Measurements from ENCODE around the gene GATM. TPM values are rescaled to one million over a fixed set of nuclear protein-coding genes. Genes with fewer than 3 reads are reported as not detected.

GATM gene, protein sequence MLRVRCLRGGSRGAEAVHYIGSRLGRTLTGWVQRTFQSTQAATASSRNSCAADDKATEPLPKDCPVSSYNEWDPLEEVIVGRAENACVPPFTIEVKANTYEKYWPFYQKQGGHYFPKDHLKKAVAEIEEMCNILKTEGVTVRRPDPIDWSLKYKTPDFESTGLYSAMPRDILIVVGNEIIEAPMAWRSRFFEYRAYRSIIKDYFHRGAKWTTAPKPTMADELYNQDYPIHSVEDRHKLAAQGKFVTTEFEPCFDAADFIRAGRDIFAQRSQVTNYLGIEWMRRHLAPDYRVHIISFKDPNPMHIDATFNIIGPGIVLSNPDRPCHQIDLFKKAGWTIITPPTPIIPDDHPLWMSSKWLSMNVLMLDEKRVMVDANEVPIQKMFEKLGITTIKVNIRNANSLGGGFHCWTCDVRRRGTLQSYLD
- total RNA-seq, result 11.3 TPM

DNA sequence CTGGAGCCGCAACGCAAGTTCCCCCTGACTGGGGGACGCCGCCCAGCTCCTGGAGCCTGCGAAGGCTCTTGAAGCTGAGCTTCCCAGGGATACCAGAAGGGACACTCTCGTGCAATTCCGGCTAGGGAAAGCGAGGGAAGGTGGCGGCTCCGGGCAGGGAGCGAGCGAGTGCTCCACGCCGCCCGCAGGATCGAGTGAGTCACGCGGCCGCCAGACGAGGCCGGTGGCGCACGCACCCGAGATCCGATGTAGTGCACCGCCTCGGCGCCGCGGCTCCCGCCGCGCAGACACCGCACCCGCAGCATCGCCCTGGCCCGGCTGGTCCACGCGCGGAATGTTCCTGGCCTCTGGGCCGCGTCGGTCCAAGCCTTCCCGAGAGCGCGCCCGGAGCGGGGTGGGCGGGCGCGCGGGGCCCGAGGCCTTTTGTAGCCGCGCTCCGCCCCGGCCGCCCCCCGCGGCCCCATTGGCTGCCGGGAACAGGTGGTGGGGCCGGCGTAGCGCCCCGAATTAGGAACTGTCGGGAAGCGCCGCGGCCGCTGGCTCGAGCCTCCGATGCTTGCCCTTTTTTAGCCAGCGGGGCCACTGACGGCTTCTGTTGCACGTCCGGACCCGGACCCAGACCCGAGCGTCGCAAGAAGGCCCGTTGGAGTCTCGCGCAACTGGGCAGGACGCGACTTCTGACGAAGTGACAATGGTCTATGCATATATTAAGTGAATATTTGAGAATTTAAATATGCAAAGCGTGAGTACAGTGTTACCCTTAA lies at the start of gene GATM:
TSS of gene GATM (minus strand) at position 396 of the 764 bp plus-strand sequence. CDS start at position 305, 91 bp downstream.
- peak; percentile 95 for ATAC-seq

DNA sequence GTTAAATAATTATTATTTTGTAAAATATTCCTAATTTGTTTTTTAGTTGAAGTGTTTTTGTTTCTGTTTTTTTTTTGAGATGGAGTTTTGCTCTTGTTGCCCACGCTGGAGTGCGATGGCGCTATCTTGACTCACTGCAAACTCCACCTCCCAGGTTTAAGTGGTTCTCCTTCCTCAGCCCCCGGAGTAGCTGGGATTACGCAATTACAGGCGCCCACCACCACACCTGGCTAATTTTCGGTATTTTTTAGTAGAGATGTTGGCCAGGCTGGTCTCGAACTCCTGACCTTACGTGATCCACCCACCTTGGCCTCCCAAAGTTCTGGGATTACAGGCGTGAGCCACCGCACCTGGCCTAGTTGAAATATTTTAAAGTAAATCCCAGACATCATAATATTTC lies 48.7 kb upstream of the GATM start:
- no peak for ATAC-seq

DNA sequence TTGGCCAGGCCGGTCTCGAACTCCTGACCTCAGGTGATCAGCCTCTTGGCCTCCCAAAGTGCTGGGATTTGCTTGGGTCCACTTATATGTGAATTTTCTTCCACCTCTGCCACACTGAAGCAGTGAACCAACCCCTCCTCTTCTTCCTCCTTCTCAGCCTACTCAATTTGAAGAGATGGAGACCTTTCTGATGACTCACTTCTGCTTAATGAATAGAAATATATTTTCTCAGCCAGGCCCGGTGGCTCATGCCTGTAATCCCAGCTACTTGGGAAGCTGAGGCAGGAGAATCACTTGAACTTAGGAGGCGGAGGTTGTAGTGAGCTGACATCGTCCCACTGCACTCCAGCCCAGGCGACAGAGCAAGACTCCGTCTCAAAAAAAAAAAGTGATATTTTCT lies 46.8 kb upstream of the GATM start:
- ATAC-seq, result peak; percentile 54

DNA sequence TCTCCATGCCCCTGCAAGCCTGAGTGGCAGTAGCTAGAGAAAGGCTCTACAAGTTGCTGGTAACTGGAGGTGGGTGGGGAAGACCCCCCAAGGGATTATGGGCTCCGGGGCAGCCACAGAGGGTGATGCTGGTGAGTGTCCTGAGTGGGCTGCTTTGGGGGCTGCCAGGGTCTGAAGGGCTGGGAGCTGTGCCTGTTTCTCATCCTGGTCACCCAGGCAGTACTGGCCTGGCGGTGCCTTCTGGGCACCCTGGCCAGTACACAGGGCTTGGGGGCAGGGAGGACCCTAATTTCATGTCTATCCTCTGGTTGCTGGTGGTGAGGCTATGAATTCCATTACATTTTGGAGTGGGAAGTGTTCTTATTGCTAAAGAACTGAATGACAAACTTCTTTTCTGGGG lies 46.1 kb upstream of the GATM start:
- peak; percentile 46 for ATAC-seq

DNA sequence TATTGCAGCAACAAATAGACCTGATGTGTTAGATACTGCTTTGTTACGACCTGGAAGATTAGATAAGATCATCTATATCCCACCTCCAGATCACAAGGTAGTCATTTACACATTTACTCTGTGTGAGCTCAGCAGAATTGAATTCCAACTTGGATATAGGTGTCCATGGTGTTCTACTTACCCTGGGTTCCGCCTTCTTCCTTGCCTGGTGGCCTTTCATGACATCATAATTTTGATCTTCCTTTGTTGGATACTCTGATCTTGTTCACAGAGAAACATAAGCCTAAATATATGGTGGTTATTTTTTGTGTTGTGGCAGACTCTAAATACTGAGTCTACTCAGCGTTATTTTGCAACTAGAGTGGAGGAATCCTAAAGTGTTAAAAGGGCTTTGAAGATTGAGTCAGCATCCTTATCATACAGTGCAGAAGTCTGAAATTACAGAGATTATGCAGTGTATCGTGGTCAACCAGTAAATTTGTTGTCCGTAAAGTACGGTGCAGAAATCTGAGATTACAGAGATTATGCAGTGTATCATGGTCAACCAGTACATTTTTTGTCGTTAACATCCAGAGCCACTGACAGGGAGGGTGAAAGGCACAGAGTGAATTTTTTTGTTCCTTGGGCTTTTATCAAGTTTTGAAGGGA lies 39.1 kb upstream of the GATM start:
- no peak for ATAC-seq

DNA sequence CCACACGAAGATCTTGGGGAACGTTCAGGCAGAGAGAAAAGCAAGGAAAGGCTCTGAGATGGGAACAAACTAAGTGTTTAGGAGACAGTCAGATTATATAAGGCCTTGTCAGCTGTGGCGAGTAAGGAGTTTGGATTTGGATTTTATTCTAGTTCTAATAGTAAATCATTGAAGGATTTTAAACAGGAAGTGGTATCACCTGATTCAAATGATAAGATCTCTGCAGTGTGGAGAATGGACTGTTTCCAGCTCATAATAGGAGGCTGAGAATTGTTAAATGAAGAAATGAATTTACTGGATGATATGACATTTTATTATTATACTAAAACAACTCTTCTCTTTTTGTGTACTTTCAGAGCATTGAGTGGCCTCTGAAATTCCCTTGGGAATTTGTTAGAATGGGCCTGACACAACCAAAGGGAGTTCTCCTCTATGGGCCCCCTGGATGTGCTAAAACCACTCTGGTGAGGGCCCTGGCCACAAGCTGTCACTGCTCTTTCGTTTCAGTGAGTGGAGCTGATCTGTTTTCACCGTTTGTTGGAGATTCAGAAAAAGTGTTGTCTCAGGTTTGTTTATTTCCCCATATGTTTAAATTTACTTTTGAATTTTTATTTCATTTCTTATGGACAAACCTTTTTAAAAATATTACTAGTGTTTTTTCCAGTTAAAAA lies 36.0 kb upstream of the GATM start:
- no peak for ATAC-seq

DNA sequence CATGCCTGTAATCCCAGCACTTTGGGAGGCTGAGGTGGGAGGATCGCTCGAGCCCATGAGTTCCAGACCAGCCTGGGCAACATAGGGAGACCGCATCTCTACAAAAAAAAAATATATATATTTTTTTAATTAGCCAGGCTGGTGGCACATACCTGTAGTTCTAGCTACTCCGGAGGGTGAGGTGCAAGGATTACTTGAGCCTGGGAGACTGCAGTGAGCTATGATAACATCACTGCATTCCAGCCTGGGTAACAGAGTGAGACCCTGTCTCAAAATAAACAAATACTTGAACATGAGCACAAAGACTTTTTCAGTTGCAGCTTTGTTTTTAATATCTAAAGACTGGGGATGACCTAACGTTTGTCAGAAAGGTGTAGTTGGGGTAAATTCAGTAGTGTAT lies 31.3 kb upstream of the GATM start:
- ATAC-seq, result no peak

DNA sequence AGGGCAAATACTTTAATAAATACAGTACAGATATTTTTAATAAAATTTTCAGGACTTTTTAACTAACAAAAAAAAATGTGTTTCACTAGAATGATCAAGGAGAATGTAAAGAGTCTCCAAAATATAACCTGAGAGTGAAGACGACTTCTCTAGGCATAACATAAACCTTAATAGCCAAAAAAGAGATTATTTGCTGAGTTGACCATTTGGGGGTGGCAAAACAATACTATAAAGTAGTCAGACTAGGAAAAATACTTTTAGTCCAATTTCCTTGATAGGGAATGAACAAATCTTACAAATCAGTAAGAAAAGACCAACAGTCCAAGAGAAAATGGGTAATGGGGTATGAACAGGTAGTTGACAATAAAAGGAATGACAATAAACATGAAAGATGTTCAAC lies 29.4 kb upstream of the GATM start:
- ATAC-seq, result no peak

DNA sequence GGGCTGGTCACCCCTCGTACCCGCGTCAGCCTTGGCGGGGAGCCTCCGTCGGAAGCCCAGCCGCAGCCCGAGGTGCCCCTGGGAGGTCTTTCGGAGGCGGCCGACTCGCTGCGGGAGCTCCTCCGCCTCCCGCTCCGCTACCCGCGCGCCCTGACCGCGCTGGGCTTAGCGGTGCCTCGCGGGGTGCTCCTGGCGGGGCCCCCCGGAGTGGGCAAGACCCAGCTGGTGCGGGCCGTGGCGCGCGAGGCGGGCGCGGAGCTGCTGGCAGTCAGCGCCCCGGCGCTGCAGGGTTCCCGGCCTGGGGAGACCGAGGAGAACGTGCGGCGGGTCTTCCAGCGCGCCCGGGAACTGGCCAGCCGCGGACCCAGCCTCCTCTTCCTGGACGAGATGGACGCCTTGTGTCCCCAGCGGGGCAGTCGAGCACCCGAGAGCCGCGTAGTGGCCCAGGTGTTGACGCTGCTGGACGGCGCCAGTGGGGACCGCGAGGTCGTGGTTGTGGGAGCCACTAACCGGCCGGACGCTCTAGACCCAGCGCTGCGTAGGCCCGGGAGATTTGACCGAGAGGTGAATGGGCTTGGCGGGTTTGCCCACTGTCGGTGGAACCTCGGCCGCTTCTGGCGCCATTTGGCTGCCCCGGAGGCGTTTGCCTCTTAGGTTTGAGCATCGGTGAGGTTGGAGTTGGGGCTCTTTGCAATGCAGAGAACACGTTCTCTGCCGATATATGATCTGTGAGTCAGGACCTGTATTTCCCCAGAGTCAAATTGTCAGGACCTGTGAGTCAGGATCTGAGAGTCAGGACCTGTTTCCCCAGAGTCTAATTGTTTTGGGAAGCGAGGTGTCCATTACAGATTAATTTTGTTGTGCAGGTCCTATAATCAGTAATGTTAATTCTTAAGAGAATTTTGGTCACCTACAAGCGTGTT lies 24.9 kb upstream of the GATM start:
- peak; percentile 71 for ATAC-seq

DNA sequence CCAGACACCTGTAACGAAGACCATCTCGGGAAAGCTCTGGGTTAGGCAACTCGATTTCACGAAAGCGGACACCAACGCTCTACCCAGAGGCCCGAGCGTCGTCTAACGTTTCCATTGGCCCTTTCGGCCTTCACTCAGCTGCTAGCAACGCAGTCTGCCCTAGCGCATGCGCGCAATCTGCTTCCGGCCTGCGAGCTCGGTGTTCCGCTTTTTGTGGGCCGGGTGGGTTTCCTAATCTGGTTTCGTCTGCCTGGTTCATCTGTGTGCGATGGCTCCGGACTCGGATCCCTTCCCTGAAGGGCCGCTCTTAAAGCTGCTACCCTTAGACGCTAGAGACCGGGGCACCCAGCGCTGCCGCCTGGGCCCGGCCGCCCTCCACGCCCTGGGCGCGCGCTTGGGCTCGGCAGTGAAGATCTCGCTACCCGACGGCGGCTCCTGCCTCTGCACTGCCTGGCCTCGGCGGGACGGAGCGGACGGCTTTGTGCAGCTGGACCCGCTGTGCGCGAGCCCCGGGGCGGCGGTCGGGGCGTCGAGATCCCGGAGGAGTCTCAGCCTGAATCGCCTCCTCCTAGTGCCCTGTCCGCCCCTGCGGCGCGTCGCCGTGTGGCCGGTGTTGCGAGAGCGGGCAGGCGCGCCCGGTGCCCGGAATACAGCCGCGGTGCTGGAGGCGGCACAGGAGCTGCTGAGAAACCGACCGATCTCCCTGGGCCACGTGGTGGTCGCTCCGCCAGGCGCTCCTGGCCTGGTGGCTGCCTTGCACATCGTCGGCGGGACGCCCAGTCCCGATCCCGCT lies 24.0 kb upstream of the GATM start:
- ATAC-seq, result peak; percentile 93

DNA sequence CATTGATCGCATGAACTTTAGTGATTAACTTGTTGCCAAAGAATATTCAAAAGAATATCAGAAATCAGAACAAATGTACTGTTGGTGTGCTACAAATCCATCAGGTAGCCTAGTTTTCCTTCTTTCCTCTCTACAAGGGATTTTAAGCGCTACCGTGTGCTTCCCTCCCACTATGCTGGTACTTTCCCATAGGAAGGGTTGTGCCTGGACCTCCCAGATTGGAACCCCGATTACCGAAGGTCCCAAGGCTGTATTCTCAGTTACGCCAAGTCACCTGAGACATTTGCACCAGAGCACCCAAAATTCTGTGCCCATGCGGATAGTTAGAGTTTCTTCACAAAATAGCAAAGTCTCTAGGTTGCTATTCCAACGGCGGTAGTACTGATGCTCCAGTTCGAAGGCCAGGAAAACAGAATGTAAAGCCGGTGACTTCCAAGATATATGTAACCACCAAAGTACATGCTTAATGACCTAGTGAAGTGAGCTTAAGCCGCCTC lies 23.4 kb upstream of the GATM start:
- ATAC-seq, result no peak

DNA sequence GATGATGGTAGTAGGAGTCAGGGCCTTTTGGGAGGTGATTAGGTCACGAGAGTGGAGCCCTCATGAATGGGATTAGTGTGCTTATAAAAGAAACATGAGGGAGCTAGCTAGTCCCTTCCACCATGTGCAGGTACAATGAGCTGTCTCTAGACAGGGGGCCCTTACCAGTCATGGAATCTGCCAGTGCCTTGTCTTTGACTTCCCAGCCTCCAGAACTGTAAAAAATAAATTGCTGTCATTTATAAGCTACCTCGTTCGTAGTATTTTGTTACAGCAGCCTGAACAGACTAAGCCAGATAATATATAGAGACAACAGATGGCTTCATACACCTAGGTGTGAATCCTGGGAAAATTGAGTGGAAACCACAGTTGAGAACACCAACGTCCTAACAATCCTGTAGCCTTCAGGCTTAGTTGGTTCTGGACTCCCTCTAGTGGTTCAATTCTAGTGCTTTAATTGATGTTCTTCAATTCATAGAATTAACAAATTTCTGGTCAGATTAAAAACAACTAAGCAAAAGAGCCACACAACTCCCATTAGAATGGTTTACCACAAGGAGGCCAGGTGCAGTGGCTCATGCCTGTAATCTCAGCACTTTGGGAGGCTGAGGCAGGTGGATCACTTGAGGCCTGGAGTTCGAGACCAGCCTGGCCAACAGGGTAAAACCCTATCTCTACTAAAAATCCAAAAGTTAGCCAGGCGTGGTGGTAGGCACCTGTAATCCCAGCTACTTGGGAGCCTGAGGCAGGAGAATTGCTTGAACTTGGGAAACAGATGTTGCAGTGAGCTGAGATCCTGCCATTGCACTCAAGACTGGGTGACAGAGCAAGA lies 21.3 kb upstream of the GATM start:
- ATAC-seq, result no peak

DNA sequence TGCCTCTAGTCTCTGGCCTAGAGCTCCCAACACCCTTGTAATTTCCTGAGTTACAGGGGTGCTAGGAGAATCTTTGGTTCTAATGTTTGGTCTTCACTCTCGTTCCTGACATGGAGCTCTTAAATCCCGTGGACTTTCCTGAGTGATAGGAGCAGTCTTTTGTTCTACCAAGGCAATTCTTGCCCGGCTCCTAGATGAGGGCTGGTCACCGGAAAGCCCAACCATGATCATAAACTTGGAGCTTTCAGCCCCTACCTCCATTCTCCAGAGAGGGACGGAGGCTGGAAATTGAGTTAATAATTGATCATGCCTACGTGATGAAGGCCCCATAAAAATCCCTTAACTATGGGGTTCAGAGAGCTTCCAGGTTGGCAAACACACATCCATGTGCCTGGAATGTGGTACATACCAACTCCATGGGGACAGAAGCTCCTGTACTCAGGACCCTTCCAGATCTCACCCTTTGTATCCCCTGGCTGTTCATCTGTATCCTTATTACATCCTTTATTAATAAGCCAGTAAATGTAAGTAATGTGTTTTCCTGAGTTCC lies 18.8 kb upstream of the GATM start:
- ATAC-seq, result no peak

DNA sequence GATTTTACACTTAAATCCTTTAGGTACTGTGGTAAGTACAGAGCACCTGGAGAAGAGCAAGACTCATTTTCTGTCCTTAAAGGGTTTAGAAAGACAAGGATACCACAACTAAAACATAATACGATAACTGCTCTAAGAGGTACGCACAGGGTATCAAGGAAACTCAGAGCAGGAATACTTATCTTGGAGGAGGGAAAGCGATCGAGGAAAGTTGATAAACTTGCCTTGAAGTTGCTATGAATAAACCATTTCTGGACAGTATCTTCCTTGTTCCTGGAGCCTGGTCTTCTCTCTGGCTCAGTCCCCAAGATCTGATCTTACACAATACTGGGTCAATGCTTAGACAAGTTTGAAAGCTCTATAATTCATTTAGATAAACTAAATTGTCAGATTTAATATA lies 17.6 kb upstream of the GATM start:
- ATAC-seq, result peak; percentile 42

DNA sequence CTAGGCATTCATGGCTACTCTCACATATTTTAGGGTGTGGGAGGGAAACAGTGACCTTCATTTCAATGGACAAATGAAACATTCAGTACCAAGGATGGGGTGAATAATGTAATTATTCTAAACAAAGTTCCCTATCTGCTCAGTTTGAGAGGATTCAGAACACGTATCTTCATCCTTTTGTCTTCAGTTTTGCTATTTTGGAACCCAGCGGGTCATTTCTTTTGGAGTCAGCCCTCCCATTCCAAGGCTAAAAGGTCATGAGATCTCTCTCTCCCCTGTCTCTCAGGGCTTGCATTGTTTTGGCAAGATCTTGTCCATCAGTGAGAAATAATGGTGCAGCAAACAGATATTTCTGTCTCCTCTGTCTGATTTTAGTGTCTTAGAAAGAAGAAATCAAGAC lies 16.3 kb upstream of the GATM start:
- no peak for ATAC-seq

DNA sequence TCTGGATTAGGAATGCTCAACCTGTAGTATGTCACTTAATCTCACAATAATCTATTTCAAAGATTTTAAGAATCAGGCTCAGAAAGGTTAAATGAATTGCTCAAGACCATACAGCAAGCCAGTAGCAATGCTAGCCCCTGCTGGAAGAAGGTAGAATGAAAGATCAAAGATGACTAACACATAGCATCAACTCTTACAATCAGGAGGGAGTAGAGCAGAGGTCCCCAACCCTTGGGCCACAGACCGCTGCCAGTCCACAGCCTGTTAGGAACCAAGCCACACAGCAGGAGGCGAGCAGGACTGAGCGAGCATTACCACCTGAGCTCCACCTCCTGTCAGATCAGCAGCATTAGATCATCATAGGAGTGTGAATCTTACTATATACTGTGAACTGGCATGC lies 15.5 kb upstream of the GATM start:
- peak; percentile 52 for ATAC-seq

DNA sequence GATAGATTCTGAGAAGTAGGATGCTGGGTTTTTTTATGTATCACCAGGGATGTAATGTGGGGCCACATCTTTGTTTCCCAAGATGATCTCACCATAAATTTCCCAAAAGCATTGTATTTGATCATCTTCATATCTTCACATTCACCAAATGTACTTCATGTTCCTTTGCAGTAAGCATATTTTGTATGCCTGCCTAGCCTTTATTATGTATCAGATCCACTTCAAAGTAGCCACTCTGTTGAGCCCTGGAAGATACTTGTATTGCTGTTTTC lies 14.2 kb upstream of the GATM start:
- ATAC-seq, result no peak

DNA sequence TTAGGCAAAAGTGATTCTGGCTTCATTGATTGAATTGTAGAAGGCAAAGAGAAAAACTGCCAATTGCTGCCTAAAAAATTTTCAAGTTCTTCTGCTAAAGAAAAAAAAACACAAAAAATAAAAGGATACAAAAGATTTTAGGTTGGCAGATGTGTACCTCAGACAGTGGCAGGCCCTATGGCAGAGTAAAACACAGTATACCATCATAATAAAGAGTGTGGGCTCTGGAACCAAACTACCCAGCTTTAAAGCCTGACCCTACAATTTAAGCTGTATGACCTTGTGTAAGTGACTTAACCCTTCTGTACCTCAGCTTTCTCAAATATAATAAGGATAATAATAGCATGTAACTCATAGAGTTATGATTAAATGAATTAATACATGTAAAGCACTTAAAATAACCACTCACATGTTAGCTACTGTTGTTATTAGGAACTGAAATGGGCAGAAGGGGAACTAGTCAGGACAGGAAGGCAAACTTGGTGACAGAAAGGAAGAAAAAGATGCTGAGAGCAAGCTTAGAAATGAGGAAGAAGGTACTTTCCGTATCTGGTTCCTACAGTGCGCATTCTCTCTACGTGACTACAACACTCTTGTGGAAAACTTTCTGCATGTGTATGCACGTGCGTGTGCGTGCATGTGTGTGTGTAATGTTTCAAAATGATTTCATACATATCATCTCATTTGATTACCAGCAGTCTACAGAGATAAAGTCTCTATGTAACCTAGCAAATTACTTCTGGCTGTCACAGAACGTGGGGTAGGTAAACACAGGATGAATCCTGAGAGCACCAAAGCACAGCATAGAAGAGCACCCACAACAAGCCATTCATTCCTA lies 13.6 kb upstream of the GATM start:
- peak; percentile 57 for ATAC-seq

DNA sequence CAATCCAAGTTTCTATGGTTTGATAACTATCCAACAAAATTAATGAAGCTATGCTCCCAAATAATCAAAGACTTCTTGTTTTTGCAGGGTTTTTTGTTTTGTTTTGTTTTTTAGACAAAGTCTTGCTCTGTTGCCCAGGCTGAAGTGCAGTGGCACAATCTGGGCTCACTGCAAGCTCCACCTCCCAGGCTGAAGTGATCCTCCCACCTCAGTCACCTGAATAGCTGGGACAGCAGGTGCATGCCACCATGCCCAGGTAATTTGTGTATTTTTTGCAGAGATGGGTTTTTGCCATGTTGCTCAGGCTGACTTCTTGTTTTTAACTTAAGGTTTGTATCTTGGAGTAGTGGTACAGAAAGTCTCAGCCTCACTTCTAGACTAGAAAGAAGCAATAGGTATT lies 11.0 kb upstream of the GATM start:
- ATAC-seq, result no peak
